K562 (cell line): ENCODE measurements around the gene MATN1. TPM values are rescaled to one million over a fixed set of nuclear protein-coding genes. Genes with fewer than 3 reads are reported as not detected.
A peak's percentile ranks its signal among the peaks of the same experiment; 100 is the strongest.

ENCODE experiments used
- ARID1B ChIP-seq: fragments of 450-650 bp; IDR thresholded peaks from 2 replicates; pipeline ENCODE4 v1.6.1; 2016; ENCODE audit warnings: antibody characterized with exemption, mild to moderate bottlenecking, inconsistent platforms
- CTBP1 ChIP-seq: fragments of 450-650 bp; IDR thresholded peaks from 2 replicates; pipeline ENCODE4 v1.6.1; 2016; ENCODE audit warnings: borderline replicate concordance
- CXXC5 ChIP-seq: fragments of 250-450 bp; sonication (Bioruptor Pico); IDR thresholded peaks from 2 replicates; pipeline ENCODE4 v1.8.0; 2022; ENCODE audit warnings: inconsistent platforms, mild to moderate bottlenecking, moderate library complexity
- EP300 ChIP-seq: IDR thresholded peaks from 2 replicates; pipeline ENCODE4 v1.6.1; 2012; ENCODE audit warnings: low read length, improper control_type of control experiment
- ESRRA ChIP-seq: fragments of 450-650 bp; IDR thresholded peaks from 2 replicates; pipeline ENCODE4 v1.6.1; 2014; ENCODE audit warnings: low read depth, mild to moderate bottlenecking, moderate library complexity, borderline replicate concordance
- JUN ChIP-seq, 2 experiments: sonication (generic) in 1 of 2; formaldehyde crosslinking in 1 of 2; IDR thresholded peaks; 2 replicates each; pipeline versions ENCODE4 v1.6.1 to v1.8.0; 2012 to 2022; ENCODE audit warnings: borderline replicate concordance in 2 of 2, mild to moderate bottlenecking in 2 of 2, improper control_type of control experiment in 1 of 2, low read depth in 1 of 2, low read length in 1 of 2, missing genetic modification reagents in 1 of 2
- KLF16 ChIP-seq: IDR thresholded peaks from 2 replicates; pipeline ENCODE4 v1.6.1; 2016; ENCODE audit warnings: antibody characterized with exemption
- MAFK ChIP-seq: IDR thresholded peaks from 2 replicates; pipeline ENCODE4 v1.6.1; 2011; ENCODE audit warnings: low read length, improper control_type of control experiment
- POU5F1 ChIP-seq: fragments of 150-350 bp; IDR thresholded peaks from 2 replicates; pipeline ENCODE4 v1.6.1; 2014; ENCODE audit warnings: borderline replicate concordance, low read length, low read depth, mild to moderate bottlenecking; ENCODE audit not compliant: partially characterized antibody
- RAD21 ChIP-seq, 2 experiments: fragments of 250-450 bp in 1 of 2; fragments of 450-650 bp in 1 of 2; sonication (Bioruptor Pico) in 1 of 2; formaldehyde crosslinking in 1 of 2; IDR thresholded peaks in 1 of 2; conservative IDR thresholded peaks in 1 of 2; 2 replicates each; pipeline versions ENCODE4 v1.4.0 to v1.8.0; 2020 to 2022; ENCODE audit warnings: mild to moderate bottlenecking in 2 of 2, moderate library complexity in 1 of 2
- RB1 ChIP-seq: fragments of 450-650 bp; IDR thresholded peaks from 2 replicates; pipeline ENCODE4 v1.6.1; 2017; ENCODE audit warnings: low read depth, mild to moderate bottlenecking
- SMARCB1 ChIP-seq: IDR thresholded peaks from 2 replicates; pipeline ENCODE4 v1.6.1; 2011; ENCODE audit warnings: improper control_type of control experiment, low read depth; ENCODE audit not compliant: insufficient read length
- TOE1 ChIP-seq, 2 experiments: fragments of 450-650 bp in 1 of 2; sonication (generic) in 1 of 2; formaldehyde crosslinking in 1 of 2; IDR thresholded peaks; 2 replicates each; pipeline versions ENCODE4 v1.7.1 to v1.8.0; 2016 to 2022; ENCODE audit warnings: borderline replicate concordance in 2 of 2, mild to moderate bottlenecking in 2 of 2, antibody characterized with exemption in 1 of 2, inconsistent platforms in 1 of 2, low read depth in 1 of 2, missing genetic modification reagents in 1 of 2, moderate library complexity in 1 of 2
- TRIM24 ChIP-seq, 2 experiments: fragments of 450-650 bp; IDR thresholded peaks; 2 replicates each; pipeline ENCODE4 v1.6.1; 2016
- TRIM28 ChIP-seq: fragments of 450-650 bp; IDR thresholded peaks from 2 replicates; pipeline ENCODE4 v1.6.1; 2017
- YY1 ChIP-seq, 3 experiments: IDR thresholded peaks; 2 replicates each; pipeline ENCODE4 v1.6.1; 2011; ENCODE audit warnings: low read length in 2 of 3, mild to moderate bottlenecking in 2 of 3, moderate library complexity in 2 of 3, borderline replicate concordance in 1 of 3, control low read depth in 1 of 3, low read depth in 1 of 3; ENCODE audit not compliant: insufficient read depth in 3 of 3, insufficient replicate concordance in 2 of 3, control insufficient read depth in 1 of 3, insufficient read length in 1 of 3; ENCODE audit errors: extremely low read depth in 1 of 3
- ZMIZ1 ChIP-seq, 2 experiments: fragments of 150-350 bp in 1 of 2; IDR thresholded peaks; 2 replicates each; pipeline ENCODE4 v1.6.1; 2012 to 2016; ENCODE audit warnings: low read depth in 2 of 2, low read length in 2 of 2, mild to moderate bottlenecking in 1 of 2, moderate library complexity in 1 of 2
- ZNF263 ChIP-seq: sonication (generic); formaldehyde crosslinking; IDR thresholded peaks from 2 replicates; pipeline ENCODE4 v1.8.0; 2022; ENCODE audit warnings: mild to moderate bottlenecking, missing genetic modification reagents, borderline replicate concordance
- ZNF324 ChIP-seq: fragments of 250-450 bp; sonication (Bioruptor Pico); IDR thresholded peaks from 2 replicates; pipeline ENCODE4 v1.4.0; 2020; ENCODE audit warnings: mild to moderate bottlenecking
- polyA plus RNA-seq, 8 experiments: library from polyadenylated mRNA; depleted of rRNA in 4 of 8; stranded (reverse) in 5 of 8; unstranded in 3 of 8; fragments of >200 nt; fragmentation: Nextera tagmentation in 2 of 8; fragmentation: Illumina TruSeq in 1 of 8; extraction: Ambion mirVana in 2 of 8; extraction: Trizol in 1 of 8; gene quantifications; 2 replicates each; pipeline versions ENCODE4 v1.2.1 to v1.2.3, GENCODE V29; 2011 to 2014; ENCODE audit warnings: inconsistent platforms in 1 of 8, missing spikeins in 1 of 8
- total RNA-seq, 7 experiments: library from RNA; depleted of rRNA in 6 of 7; stranded (reverse); fragments of >200 nt in 6 of 7; fragmentation: Illumina TruSeq in 2 of 7; extraction: Trizol in 2 of 7; gene quantifications; 2 replicates each; pipeline versions ENCODE4 v1.2.1 to v1.2.3, GENCODE V29; 2011 to 2021; ENCODE audit warnings: low replicate concordance in 1 of 7
- TF ChIP-seq, protein P1 (sequence below): fragments of 450-650 bp; IDR thresholded peaks from 2 replicates; pipeline ENCODE4 v1.6.1; 2018; ENCODE audit warnings: mild to moderate bottlenecking, low read depth; ENCODE audit not compliant: partially characterized antibody

Gene MATN1
- total and polyA plus RNA-seq, 9 of the 15 experiments (the other 6 are each of a cell fraction or from before 2014, with no cell fraction given) = 0.10 to 2.3 (median 1.2) TPM

GRCh38 chr1:30707412-30708360 lies 15.7 kb downstream of the MATN1 start (continued):
- 0 out of 2 replicates have a peak, but pooled peaks have one; percentile 33 for TF ChIP-seq ZNF263
- peak in 2 of 3 experiments; percentile 32 to 36 for TF ChIP-seq YY1 (IDR thresholded peaks at IDR 0.05; ENCODE audit: borderline replicate concordance in 1 of 3, control insufficient read depth in 1 of 3, extremely low read depth in 1 of 3, insufficient read depth in 3 of 3, insufficient read length in 1 of 3, insufficient replicate concordance in 2 of 3, low read depth in 1 of 3, low read length in 2 of 3)
- no peak for TF ChIP-seq ARID1B
- TF ChIP-seq RAD21 (CRISPR knock-in tag; conservative IDR thresholded peaks at IDR 0.05 in 1 of 2, IDR thresholded peaks at IDR 0.05 in 1 of 2) = peak; percentile 98 to 99
- TF ChIP-seq EP300 = peak; percentile 36
- 0 out of 2 replicates have a peak, but pooled peaks have one; percentile 32 for TF ChIP-seq KLF16
- no peak for TF ChIP-seq POU5F1
- no peak for TF ChIP-seq TOE1 (IDR thresholded peaks at IDR 0.05; ENCODE audit: borderline replicate concordance)
- TF ChIP-seq TOE1 (CRISPR knock-in tag; IDR thresholded peaks at IDR 0.05; ENCODE audit: borderline replicate concordance, low read depth) = no peak
- TF ChIP-seq CXXC5 (CRISPR knock-in tag) = 0 out of 2 replicates have a peak, but pooled peaks have one; percentile 18
- TF ChIP-seq TRIM28 = no peak
- no peak for TF ChIP-seq SMARCB1
- TF ChIP-seq, protein P1, sequence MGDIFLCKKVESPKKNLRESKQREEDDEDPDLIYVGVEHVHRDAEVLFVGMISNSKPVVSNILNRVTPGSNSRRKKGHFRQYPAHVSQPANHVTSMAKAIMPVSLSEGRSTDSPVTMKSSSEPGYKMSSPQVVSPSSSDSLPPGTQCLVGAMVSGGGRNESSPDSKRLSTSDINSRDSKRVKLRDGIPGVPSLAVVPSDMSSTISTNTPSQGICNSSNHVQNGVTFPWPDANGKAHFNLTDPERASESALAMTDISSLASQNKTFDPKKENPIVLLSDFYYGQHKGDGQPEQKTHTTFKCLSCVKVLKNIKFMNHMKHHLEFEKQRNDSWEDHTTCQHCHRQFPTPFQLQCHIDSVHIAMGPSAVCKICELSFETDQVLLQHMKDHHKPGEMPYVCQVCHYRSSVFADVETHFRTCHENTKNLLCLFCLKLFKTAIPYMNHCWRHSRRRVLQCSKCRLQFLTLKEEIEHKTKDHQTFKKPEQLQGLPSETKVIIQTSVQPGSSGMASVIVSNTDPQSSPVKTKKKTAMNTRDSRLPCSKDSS = no peak
- TF ChIP-seq ESRRA = peak; percentile 31; the same call in 1 of the 2 replicates
- 0 out of 4 replicates have a peak, but pooled peaks of 1 of the 2 experiments have one; percentile 50 for TF ChIP-seq ZMIZ1 (IDR thresholded peaks at IDR 0.05; ENCODE audit: low read depth in 2 of 2, low read length in 2 of 2)
- TF ChIP-seq MAFK = peak; percentile 10; the same call in 1 of the 2 replicates
- peak; percentile 64 for TF ChIP-seq RB1
- TF ChIP-seq JUN (IDR thresholded peaks at IDR 0.05; ENCODE audit: borderline replicate concordance, low read depth, low read length) = peak; percentile 49; the same call in 1 of the 2 replicates
- no peak for TF ChIP-seq JUN (CRISPR knock-in tag; IDR thresholded peaks at IDR 0.05; ENCODE audit: borderline replicate concordance)
- no peak for TF ChIP-seq TRIM24 (IDR thresholded peaks at IDR 0.05)
- peak; percentile 38; the same call in 1 of the 2 replicates for TF ChIP-seq CTBP1
- TF ChIP-seq ZNF324 (CRISPR knock-in tag) = no peak
